NOMO-1 (cell line): ENCODE data around the gene ITGA7.

Source experiments
- DNase-seq, 2 experiments: peaks; one replicate each; lab custom pipeline; 2025; ENCODE audit not compliant: unreplicated experiment in 2 of 2; lab: John Stamatoyannopoulos, UW

Gene ITGA7

GRCh38 chr12:55733858-55734257, 26.2 kb upstream of the ITGA7 start:
- DNase-seq: no peak

- no peak for DNase-seq
Measured at GRCh38 chr12:55733021-55733555, 25.4 kb upstream of the ITGA7 start.

DNA sequence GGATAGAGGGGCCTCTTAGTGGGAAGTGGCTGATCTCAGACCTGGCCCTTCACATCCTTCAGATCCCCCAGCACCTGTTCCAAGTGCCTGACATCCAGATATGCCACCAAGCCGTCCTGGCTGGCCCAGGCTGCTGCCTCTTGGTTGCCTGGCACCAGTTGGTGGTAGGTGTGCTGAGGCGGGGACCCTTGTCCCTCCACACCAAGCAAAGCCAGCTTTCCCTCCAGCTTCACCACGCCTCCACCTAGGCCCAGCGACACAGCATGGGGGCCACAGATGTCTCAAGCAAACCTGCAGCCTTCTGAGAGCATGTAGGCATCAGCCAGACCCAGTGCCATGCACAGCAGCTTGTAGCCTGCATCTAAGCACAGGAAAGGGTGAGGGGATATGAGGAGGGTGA, 24.6 kb upstream of the ITGA7 start:
- DNase-seq: no peak

GRCh38 chr12:55729819-55730818, 22.4 kb upstream of the ITGA7 start:
- peak; percentile 64 to 73 for DNase-seq

GRCh38 chr12:55728939-55729818, 21.5 kb upstream of the ITGA7 start, which contains the start of gene CD63:
TSS of gene CD63 (minus strand) at chr12:55729009. CDS start at chr12:55728341, 668 bp downstream.
- peak; percentile 74 to 80 for DNase-seq

DNA sequence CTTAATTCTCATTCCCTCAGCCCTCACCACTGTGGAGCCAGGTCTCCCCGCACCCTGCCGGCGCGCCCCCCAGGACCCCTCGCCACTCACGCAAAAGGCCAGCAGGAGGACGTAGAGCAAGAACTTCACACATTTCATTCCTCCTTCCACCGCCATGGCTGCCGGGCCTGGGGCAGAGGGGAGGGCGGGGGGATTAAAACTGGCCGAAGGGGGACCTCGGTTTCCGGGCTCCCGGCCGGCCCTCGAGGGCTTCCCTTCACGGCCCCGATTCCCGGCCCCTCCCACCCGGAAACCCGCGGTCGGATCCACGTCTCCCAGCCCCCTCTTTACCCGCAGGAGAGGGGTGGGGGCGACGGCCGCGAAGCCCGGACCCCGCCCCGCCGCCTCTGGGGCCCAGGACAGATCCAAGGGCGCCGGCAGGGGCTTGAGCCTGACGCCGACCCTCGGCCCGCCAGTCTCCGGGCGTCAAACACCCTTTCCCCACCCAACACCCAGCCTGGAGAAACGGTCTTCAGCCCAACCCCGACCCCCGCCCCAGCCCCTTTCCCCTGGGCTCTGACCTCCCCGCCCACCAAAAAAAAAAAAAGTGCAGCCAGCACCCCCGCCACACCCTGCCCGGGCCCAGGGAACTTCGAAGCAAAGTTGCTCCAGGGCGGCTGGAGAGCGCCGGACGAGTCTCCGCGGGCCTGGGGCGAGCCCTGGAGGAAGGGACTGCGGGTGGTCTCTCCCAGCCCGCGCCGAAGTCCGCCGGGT, 20.7 kb upstream of the ITGA7 start:
- peak in 1 of 2 experiments; percentile 61 for DNase-seq

GRCh38 chr12:55727643-55728185, 20.0 kb upstream of the ITGA7 start:
- DNase-seq: no peak

GRCh38 chr12:55726971-55727370, 19.3 kb upstream of the ITGA7 start:
- no peak for DNase-seq

- DNase-seq: no peak
Measured at GRCh38 chr12:55725556-55725955, 17.9 kb upstream of the ITGA7 start.

- DNase-seq: no peak
Measured at GRCh38 chr12:55724940-55725309, 17.2 kb upstream of the ITGA7 start.

- peak; percentile 63 to 70 for DNase-seq
Measured at GRCh38 chr12:55724226-55724939, 16.7 kb upstream of the ITGA7 start.

DNA sequence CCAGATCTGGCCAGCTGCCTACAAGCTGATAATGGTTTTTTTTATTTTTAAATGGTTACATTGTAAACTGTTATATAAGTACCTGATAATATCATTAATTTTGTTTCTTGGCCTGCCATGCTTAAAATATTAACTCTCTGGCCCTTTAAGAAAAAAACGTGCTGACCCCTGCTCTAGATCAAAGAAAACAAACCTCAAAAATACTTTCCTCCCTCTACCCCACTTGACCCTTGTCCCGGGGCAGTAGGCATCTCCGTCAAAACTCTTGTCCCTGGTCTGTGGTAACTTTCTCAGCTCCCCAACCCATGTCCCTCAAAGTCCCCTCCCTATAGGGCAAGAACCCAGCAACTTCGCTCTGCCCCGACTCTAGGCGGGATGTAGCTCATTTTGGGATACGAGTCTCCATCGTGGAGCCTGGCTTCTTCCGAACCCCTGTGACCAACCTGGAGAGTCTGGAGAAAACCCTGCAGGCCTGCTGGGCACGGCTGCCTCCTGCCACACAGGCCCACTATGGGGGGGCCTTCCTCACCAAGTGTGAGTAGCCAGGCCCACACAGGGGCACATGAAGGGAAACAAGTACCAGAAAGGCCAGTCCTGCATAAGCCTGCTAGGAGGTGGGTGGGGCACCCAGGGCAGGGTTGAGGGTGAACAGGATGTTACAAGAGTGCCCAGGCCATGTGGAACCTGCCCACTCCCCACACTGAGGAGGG, 16.0 kb upstream of the ITGA7 start:
- DNase-seq: no peak

GRCh38 chr12:55722948-55723347, 15.2 kb upstream of the ITGA7 start:
- no peak for DNase-seq

DNA sequence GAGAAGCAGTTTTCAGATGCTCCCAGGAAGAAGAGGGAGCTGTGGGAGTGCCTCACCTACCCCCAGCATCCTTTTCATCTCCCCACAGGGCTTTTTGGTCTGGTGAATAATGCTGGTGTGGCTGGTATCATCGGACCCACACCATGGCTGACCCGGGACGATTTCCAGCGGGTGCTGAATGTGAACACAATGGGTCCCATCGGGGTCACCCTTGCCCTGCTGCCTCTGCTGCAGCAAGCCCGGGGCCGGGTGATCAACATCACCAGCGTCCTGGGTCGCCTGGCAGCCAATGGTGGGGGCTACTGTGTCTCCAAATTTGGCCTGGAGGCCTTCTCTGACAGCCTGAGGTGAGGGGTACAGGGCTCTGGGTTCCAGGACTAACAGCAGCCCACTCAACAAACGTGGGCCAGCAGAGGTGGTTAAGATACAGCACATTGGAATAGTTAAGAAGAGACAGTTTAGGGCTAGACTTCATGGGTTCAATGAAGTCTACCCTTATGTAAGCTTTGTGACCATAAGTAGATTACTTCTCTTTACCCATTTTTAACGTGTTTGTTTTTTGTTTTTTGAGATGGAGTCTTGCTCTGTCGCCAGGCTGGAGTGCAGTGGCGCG, 14.0 kb upstream of the ITGA7 start:
- no peak for DNase-seq

DNA sequence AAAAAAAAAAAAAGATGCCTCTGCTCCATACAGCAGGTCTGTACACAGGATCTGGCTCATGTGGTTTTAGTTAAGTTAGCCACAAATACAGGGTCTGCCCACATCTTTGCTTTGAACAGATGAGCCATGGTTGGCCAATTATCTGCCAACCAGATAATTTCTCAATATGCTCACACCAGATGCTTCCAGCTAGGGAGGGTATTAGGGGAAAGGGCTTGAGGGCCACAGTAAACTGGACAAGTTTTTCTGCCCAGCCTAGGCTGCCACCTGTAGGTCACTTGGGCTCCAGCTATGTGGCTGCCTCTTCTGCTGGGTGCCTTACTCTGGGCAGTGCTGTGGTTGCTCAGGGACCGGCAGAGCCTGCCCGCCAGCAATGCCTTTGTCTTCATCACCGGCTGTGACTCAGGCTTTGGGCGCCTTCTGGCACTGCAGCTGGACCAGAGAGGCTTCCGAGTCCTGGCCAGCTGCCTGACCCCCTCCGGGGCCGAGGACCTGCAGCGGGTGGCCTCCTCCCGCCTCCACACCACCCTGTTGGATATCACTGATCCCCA, 13.3 kb upstream of the ITGA7 start:
- DNase-seq: peak; percentile 74 to 76

- DNase-seq: no peak
Measured at GRCh38 chr12:55720071-55720564, 12.4 kb upstream of the ITGA7 start, which contains the start of gene RDH5. TSS of gene RDH5 (plus strand) at chr12:55720393. CDS start at chr12:55721185, 792 bp downstream.

GRCh38 chr12:55719371-55719770, 11.7 kb upstream of the ITGA7 start:
- DNase-seq: no peak
